Femur (tissue), 1 donor: ENCODE measurements around the gene KCNH1.

Source experiments
- DNase-seq: peaks from one replicate; pipeline ENCODE4 v3.0.0-alpha.2; 2017

Gene KCNH1

DNA sequence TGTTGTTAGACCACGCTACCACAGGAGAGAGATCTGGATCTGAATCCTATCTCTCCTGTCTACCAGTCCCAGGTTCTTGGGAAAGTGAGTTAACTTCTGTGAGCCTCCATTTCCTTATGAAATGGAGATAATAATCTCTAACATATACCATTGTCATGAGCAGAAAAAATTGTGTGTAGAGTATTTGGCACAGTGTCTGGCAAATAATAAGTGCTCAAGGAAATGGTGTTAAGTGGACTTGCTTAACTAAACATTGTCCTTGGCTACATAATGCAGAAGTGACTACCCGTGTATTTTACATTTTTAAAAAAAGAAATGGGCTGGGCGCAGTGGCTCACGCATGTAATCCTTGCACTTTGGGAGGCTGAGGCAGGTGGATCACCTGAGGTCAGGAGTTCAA is 217.4 kb downstream of the KCNH1 start:
- DNase-seq = no peak

- no peak for DNase-seq
Observed at GRCh38 chr1:210915890-210916507, 217.9 kb downstream of the KCNH1 start.

DNA sequence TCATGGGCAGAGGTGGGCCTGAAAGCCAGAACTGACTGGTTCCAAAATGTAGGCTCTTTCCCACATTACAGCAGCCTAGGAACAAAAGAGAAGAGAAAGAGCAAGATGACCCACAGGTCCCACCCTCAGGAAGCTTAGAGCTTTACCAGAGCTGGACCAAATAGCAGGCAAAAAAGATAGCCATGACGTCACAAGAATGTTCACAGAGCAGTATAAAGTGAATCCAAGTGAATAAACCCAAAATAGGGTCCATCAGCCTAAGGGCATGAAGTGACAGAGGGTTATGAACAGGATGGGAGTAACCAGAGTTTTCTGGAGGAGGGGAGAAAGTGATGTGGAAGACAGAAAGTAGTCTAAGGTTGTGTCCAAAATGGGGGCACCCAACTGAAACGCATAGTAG is 221.2 kb downstream of the KCNH1 start:
- no peak for DNase-seq

DNA sequence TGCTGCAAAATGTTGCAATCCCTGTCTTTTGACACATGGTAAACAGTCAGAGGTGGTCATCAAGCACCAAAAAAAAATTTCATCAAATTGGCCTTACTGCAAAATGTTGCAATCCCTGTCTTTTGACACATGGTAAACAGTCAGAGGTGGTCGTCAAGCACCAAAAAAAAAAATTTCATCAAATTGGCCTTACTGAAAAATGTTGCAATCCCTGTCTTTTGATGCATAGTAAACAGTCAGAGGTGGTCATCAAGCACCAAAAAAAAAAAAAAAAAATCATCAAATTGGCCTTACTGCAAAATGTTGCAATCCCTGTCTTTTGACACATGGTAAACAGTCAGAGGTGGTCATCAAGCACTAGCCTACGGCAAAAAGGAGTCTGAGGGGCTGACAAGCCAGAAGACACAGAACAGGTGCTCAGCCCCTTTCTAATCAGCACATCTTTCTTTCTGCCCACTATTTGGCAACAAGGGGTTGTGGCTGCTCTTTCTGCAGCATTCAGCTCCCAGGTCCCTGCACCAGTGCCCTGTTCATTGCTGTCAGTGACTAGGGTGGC is 223.8 kb downstream of the KCNH1 start:
- no peak for DNase-seq

DNA sequence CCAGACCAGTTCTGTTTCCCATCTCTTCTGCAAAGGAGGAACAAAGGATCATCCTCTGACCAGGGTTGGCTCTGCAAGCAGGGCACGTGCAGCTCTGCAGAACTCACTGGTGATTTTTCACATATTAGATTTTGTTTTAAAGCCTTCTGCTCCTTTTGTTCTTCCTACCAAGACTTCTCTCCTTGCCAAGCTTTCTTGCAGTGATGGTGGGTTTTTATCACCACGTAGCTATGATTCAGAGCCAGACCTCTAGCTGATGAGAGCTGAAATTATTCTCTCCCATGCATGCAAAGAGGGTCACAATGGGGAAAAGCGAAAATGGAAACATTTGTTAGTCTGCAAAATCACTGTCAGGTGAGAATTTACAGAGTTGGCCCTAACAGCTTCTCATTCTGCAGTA is 225.2 kb downstream of the KCNH1 start:
- no peak for DNase-seq

DNA sequence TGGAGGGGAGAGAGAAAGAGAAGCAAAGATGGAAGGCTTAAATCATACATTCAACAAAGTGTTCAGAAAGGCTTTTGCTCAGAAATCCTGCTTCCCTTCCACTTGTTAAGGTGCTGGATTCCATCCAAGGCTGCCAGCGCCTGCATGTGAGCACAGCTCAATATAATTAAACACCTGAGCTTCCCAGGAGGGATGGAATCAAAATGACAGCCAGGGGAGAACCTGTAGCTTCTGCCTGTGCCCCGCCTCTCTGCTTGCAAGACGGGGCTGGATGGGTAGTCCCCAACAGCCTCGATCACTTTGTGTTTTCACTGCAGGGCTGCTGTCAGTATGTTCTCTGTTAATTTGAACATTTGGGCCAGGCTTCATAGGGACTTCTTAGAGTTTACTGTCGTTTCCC is 225.7 kb downstream of the KCNH1 start:
- no peak for DNase-seq

DNA sequence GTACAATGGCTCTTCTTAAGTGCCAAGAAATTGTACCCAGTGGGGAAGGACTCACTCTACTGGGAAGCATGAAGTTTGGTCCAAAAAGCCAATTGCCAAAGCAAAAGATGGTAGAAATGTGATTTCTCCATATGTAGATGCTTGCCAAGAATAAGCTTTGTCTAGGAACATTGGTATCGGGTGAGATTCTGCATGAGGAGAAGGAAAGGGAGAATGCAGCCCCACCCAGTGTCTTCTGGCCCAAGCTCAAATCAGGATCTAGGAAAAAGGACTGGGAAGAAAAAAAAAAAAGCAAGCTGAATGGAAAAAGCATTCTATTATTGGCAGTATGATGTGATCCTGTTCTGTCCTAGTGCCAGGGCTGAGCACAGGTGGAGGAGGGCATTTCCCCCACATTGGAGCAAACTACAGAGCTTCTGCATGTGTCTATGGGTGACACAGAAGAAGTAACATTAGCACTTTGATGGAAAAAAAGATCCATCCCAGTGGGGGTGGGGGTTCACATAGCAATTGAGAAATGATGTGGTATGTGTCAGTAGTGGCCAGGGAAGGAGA is 226.6 kb downstream of the KCNH1 start:
- no peak for DNase-seq

- DNase-seq = no peak
Observed at GRCh38 chr1:210905944-210906453, 227.9 kb downstream of the KCNH1 start.

- no peak for DNase-seq
Observed at GRCh38 chr1:210905365-210905904, 228.5 kb downstream of the KCNH1 start.

DNA sequence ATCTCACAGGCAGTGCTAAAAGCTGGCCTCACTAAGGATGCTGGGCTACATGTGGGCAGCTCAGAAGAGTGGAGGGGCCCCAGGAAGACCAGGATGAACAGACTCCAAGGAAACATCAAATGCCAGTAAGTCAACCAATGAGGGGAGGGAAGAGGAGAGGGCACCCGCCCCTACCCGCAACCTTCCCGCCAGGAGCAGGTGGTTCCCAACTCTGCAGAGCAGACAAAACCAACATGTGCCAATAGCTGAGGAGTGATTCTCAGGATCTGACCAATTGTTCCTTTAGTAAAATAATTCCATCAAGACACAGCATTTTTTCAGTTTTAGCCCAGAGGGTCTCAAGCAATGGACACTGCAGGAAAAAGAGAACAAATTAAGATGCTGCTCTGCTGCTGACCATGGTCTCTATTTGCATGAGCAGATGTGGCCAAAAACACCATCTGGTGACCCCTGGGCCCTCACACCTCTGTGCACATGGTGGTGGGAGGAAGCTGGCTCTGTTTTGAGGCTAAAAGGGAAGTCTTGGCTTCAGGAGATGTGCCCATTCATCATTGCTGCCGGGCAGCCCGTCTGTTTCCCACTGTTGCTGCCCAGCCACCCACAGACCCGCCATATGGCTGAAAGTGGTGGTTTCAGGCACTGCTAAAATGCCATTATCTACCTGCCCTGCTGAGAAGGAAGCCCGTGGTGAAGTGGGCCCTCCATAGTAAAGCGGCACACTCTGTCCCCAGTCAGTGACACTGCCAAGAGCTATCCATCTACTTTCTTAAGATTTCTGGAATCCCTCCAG is 231.8 kb downstream of the KCNH1 start:
- DNase-seq = no peak

- no peak for DNase-seq
Observed at GRCh38 chr1:210900820-210901219, 233.1 kb downstream of the KCNH1 start.

- no peak for DNase-seq
Observed at GRCh38 chr1:210900079-210900478, 233.9 kb downstream of the KCNH1 start.

GRCh38 chr1:210899676-210900075 is 234.3 kb downstream of the KCNH1 start:
- DNase-seq = no peak

DNA sequence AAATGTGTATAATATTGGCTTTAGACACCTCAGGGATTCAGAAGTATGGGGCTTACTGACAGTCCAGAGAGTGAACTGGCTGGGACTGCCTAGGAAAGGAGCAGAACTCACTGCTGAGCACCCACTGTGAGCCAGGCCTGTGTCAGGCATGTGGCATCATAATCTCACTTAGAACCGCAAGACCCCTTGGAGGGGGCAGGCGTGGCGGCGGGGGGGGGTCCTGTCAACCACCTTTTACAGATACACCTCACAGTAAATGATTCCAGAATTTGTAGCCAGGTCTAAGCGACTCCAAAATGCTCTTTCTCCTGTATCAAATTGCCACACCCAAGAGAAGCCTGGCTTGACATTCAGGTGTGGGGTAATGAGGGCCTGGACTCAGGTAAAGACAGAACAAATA is 235.5 kb downstream of the KCNH1 start:
- DNase-seq = no peak

DNA sequence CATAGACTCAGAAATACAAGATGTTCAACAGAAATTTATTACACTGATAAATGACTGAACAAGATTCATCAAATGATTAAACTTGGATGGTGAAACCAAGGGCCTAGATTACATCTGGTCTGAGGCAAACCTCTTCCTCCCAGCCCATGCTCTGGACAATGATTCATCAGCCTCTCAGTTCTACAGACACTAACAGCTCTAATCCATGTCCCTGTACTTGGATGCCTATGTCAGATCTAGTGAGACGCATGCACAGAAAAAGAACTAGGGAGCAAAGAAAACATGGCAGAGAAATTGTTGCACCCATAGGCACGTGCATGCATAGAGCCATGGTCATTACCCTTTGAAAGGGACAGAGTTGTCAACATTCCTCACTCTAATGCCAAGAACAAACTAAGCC is 250.1 kb downstream of the KCNH1 start:
- no peak for DNase-seq

DNA sequence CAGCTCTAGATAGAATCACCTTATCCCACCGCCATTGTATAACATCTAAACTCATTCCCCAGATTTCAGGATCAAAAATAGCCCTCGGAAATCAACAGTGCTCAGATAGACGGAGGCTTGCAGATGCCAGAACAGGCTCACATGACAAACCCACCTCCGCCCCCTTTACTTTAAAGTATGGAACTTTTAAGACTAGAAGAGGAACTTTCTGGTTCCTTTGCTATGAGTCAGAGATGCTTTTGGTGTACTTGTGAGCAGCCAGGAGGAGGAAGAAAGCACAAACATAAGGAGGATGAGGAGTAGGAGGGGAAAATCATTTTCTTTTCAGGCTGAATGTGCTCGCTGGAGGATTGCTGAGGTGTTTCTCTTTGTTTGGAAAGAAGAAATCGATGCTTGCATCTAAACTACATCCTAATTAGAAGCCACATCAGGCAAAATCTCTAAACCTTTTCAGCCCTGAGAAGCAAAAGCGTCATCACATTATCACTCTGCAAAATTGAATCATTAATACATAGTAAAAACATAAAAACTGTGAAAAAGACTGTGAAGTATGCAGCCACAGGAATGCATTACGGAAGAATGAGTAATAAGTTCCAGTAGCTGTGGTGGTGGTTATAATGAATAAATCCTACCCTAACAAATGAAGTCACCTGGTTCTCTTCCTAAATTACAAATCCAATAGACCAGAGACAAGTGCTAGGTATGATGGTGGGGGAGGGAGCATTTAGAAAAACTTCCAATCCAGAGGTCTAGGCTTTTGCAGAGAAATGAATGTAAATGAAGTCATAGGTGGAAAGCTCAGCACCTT is 251.3 kb downstream of the KCNH1 start:
- no peak for DNase-seq

GRCh38 chr1:210878564-210878963 is 255.4 kb downstream of the KCNH1 start:
- DNase-seq = no peak

DNA sequence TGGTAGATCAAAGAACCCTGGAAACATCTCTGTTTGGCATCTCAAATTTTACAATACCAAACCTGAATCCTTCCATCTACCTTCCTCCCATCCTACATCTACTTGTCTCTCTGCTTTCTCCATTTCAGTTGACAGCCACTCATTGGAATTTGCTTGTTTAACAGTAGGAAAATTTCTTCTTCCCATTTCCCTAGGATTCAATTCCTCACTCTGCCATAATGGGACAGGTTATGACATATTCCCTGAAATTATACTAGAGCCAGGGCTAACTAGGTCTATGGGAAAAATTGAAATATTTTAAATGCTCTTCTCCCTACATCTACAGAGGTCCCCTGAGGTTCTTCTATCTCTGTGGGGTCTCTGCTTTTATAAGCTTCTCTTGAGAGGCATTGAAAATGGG is 257.7 kb downstream of the KCNH1 start:
- no peak for DNase-seq

GRCh38 chr1:210866532-210866931 is 267.4 kb downstream of the KCNH1 start:
- DNase-seq = no peak

DNA sequence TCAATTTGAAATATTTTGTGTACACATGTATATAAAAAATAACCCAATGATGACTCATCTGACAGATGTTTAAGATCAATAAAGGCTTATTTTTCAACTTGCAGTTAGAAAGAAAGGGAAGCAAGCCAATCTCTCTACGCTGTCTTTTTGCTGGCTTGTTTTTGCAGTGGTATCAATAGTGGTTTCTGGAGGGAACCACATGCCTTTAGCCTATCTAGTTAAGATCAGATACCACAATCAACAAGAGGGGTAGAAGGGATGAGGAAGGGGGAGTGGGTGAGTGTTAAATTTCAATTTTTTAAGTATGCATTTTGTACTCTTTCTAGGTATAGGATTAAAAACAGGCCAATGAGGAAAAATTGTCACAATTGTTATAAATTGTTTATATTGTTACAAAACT is 276.2 kb downstream of the KCNH1 start:
- no peak for DNase-seq

GRCh38 chr1:210857146-210857663 is 276.7 kb downstream of the KCNH1 start:
- DNase-seq = no peak

DNA sequence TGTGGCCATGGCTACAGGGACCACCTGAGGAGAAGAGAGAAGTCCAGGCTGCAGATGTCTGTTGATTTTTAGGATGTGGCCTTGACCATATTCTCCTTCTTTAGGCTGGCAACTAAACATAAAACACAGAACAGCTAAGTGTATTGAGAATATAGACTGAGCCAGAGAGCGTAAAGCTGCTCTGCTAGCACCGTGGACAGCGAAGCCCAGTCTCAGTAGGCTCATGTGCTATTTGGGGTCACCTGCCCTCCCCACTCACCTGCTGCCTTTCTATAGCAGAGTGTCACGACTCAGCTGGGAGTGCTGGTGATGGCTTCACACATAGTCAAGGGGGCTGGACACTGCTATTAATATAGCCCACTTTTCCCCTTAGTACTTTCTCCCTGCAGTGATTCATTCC is 278.5 kb downstream of the KCNH1 start:
- no peak for DNase-seq

GRCh38 chr1:210853276-210853675 is 280.7 kb downstream of the KCNH1 start:
- no peak for DNase-seq
